A549 (cell line): ENCODE measurements around the gene PPP2R3B.

Source experiments
- TF ChIP-seq, protein P1 (sequence below): fragments of 150-350 bp; IDR thresholded peaks from 2 replicates; pipeline ENCODE4 v1.6.1; 2014; ENCODE audit warnings: low read depth, mild to moderate bottlenecking, low read length
- TF ChIP-seq, protein P2 (sequence below): fragments of >200 bp; sonication (Bioruptor Twin); formaldehyde crosslinking; IDR thresholded peaks from 3 replicates; pipeline ENCODE4 v1.5.1; 2016
- TF ChIP-seq, protein P3 (sequence below): IDR thresholded peaks from 2 replicates; pipeline ENCODE4 v1.6.1; 2012

DNA sequence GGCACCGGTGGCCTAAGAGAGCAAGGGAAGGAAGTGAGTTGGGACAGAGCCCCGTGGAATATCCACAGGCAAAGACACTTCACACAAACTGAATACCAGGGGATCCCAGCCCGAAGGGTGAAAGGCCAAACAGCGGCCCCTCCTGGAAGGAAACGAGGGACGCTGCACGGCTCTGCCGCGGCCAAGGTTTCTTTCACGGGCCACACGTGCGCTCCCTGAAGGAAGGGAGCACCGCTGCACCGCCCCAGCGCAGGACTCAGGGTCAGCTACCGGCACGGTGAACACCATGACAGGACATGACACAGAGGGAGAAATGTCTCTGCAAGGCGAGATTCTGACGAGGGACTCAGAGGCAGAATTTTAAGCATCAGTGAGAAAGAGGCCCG, 36.6 kb downstream of the PPP2R3B start:
- TF ChIP-seq, protein P1, sequence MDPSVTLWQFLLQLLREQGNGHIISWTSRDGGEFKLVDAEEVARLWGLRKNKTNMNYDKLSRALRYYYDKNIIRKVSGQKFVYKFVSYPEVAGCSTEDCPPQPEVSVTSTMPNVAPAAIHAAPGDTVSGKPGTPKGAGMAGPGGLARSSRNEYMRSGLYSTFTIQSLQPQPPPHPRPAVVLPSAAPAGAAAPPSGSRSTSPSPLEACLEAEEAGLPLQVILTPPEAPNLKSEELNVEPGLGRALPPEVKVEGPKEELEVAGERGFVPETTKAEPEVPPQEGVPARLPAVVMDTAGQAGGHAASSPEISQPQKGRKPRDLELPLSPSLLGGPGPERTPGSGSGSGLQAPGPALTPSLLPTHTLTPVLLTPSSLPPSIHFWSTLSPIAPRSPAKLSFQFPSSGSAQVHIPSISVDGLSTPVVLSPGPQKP, result no peak
- TF ChIP-seq, protein P2, sequence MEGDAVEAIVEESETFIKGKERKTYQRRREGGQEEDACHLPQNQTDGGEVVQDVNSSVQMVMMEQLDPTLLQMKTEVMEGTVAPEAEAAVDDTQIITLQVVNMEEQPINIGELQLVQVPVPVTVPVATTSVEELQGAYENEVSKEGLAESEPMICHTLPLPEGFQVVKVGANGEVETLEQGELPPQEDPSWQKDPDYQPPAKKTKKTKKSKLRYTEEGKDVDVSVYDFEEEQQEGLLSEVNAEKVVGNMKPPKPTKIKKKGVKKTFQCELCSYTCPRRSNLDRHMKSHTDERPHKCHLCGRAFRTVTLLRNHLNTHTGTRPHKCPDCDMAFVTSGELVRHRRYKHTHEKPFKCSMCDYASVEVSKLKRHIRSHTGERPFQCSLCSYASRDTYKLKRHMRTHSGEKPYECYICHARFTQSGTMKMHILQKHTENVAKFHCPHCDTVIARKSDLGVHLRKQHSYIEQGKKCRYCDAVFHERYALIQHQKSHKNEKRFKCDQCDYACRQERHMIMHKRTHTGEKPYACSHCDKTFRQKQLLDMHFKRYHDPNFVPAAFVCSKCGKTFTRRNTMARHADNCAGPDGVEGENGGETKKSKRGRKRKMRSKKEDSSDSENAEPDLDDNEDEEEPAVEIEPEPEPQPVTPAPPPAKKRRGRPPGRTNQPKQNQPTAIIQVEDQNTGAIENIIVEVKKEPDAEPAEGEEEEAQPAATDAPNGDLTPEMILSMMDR, result no peak
- TF ChIP-seq, protein P3, sequence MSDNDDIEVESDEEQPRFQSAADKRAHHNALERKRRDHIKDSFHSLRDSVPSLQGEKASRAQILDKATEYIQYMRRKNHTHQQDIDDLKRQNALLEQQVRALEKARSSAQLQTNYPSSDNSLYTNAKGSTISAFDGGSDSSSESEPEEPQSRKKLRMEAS, result no peak
